G401.6 (cell line): ENCODE measurements around the gene NDUFV3.
A peak's percentile ranks its signal among the peaks of the same experiment; 100 is the strongest.
"Not testable (repeated sequence)": the region's sequence is repeated elsewhere in the genome, so short reads cannot be mapped to it uniquely, and the experiment has no call there.

Source experiments
- FAIRE-seq: peaks from 2 replicates; lab custom pipeline; 2012; peaks lifted over from hg19 to GRCh38; lab: Jason Lieb, UNC

NDUFV3 gene

DNA sequence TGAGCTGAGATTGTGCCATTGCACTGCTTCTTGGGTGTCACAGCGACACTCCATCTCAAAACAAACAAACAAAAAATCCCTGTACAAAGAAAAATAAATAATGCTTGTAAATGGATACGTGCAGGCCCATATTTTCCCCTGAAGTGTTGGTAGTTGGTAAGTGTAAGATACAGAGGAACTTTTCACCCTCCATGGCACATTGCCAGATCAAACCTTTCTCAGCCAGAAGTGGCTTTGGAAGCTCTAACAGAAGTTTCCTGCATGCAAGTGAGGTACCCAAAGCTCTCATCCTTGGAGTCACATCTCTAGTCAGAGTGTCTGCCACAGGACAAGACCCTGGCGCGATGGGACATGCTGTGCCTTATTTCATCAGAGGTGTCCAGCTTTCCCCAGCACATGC lies 7.3 kb downstream of the NDUFV3 start:
- FAIRE-seq = no peak

DNA sequence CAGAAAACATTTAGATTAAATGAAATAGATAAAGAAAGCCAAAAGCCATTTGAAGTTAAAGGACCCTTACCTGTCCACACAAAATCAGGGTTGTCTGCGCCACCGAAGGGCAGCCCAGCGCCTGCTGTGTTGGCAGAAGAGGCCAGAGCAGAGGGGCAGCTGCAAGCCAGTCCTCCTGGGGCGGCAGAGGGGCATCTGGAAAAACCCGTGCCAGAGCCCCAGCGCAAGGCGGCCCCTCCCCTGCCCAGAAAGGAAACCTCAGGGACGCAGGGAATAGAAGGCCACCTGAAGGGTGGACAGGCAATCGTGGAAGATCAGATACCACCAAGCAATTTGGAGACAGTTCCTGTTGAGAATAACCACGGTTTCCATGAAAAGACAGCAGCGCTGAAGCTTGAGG lies 10.7 kb downstream of the NDUFV3 start:
- FAIRE-seq = no peak

DNA sequence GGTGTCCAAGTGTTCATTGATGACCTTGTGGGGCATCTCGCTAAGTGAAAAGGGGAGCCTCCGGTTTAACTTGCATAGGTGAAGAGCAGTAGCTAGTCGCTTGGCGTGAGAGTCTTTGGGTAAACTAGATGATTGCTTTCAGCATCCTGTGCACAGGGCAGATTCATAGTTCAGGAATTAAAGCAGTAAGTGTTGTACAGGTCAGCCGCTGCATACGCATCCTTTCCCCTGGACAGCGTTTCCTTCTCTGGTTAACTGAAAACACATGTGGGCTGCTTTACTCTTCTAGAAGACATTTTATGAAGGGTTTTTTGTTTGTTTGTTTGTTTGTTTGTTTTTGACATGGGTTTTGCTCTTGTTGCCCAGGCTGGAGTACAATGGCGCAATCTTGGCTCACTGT lies 12.1 kb downstream of the NDUFV3 start:
- no peak for FAIRE-seq

DNA sequence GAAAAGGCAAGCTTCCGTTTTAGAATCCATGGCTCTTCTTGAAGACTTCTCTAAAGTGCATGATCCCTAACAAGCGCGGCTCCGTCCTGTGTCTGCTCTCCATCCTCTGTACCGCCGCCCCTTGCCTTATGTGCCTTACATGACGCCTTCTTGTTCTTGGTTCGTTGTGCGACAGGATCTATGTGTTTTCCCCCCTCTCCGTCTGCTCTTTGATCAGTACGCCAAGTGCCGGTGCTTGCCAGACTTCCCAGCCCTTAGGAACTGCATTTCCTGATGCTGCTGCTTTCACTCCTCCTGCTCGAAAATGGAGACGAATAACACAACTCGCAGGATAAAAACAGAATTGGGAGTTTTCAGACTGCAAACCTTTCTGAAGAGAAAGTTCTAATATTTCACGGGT lies 13.1 kb downstream of the NDUFV3 start:
- no peak for FAIRE-seq

DNA sequence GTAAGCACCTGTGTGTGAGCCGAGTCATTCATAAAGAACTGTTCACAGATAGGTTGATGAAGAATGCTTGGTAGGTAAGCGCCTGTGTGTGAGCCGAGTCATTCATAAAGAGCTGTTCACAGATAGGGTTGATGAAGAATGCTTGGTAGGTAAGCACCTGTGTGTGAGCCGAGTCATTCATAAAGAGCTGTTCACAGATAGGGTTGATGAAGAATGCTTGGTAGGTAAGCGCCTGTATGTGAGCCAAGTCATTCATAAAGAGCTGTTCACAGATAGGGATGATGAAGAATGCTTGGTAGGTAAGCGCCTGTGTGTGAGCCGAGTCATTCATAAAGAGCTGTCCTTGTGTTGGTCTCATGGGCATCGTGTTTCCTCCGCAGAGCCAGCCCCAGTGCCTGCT lies 15.4 kb downstream of the NDUFV3 start:
- FAIRE-seq = not testable (repeated sequence)

DNA sequence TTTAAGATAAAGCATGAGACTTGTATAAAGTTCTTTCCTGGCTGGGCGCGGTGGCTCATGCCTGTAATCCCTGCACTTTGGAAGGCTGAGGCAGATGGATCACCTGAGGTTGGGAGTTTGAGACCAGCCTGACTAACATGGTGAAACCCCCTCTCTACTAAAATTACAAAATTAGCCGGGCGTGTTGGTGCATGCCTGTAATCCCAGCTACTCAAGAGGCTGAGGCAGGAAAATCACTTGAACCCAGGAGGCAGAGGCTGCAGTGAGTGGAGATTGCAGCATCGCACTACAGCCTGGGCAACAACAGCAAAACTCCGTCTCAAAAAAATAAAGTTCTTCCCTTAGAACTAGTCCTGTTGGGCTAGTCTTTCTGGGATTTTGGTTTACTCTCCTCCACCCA lies 18.8 kb downstream of the NDUFV3 start:
- FAIRE-seq = not testable (repeated sequence)

DNA sequence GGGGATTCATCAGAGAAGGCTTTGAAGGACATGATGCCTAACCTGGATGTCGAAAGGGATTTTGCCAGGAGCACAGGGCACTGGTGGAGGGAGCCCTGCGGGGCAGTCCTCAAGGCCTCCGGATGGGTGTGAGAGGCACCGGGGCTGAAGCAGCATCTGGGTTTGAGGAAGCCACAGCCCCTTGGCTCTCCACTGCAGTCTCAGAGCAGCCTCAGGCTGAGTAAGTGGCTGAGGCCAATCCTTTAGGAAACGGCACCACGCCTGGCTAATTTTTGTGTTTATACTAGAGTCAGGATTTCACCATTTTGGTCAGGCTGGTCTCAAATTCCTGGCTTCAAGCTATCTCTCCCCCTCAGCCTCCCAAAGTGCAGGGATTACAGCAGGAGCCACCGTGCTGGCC lies 20.4 kb downstream of the NDUFV3 start:
- no peak for FAIRE-seq

DNA sequence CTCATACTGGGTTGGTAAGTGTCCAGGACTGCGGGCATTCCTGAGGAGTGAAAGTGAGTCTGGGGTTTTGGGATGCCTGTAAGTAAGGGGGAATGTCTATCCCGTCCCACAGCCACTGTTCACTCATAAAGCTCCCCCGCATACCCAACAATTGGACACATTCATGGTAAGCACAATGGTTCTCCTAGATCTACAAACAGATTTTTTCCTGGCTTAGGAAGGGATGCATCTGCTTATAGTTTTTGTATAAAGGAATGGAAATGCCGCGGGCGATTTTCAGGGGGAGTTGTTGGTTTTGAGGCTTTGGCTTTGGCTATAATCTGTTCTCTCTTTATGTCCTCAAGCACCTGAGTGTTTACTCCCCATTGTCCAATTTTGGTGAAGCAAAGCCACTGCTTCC lies 25.2 kb downstream of the NDUFV3 start:
- FAIRE-seq = no peak

DNA sequence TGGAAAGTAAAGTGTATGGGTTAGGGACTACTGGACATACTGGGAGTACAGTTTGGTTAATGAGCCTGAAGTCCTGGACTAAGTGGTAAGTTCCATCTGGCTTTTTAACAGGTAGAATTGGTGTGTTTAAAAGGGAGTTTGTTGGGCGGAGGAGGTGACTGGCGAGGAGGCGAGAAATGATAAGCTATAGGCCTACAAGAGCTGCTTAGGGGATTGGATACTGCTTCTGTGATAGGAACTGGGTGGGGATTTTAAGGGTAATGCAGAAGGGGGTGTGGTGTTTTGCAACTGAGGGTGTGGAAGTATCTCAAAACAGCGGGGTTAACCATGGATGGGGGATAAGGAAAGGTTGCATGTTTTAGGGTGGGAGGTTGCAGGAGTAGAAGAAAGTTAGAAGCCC lies 28.8 kb downstream of the NDUFV3 start:
- FAIRE-seq = no peak

DNA sequence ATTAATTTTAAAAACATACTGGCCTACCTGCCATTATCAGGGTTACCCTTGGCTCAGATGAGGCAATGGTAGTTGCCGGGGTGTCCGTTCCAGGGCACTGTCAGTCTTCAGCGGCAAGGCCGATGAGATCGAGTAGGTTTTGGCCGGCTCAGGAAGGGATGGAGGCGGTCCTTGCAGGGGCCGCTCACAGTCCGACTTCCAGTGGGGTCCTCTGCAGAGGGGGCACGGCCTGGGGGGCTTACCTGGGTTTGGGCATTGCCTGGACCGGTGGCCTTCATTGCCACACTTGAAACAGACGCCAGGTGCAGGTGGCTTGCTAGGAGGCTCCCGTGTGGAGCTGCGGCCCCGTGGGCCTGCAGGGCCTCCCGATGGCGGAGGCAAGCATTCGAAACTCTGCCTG lies 29.8 kb downstream of the NDUFV3 start:
- FAIRE-seq = no peak

DNA sequence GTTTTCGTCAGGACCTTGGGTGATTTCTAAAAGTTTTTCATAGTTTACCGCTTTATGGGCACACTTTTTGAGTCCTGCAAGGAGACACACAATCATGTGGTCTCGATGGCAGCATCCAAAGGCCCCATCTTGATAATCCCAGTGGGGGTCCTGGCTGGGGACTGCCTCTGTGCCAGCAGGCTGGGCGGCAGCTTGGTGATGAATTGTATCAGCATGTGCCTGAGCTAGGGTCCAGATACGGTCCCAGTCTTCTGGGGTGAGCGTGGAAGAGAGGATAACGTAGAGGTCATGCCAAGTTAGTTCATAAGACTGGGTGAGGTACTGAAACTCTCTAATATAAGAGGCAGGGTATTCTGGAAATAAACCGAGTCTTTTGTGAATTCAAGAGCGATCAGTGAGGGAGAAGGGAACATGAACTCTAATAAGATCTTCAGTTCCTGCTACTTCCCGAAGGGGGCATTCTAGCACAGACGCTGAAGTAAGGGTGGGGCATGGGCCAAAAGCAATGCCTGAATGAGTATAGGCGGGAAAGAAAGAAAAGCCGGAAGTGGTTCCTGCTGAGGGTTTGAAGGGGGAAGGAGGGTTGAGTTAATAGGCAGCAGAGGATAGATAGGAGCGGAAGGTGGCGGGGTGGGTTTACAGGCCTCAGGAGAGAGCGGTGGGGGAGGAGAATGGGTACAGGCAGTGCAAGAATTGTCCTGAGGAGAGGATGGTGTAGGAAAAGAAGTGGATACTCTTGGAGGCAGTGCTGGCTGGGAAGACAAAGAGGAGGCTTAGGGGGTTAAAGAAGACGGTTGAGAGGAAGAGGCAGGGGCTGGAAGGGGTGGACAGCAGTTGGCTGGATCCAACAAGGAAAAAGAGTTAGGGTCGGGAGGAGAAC lies 30.7 kb downstream of the NDUFV3 start:
- peak; percentile 93 for FAIRE-seq

DNA sequence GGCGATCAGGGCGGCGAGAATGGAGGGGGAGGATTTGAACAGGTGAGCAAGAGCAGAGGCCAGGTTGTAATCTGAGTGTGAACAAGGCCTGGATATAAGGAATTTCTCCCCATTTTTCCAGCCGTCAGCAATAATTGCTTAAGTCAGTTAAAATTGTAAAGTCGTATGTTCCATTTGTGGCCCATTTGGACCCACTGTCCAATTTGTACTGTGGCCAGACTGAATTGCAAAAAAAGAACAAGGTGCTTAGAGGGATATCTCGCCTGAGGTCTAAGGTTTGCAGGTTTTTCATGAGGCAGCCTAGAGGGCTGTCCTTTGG lies 31.3 kb downstream of the NDUFV3 start:
- no peak for FAIRE-seq

DNA sequence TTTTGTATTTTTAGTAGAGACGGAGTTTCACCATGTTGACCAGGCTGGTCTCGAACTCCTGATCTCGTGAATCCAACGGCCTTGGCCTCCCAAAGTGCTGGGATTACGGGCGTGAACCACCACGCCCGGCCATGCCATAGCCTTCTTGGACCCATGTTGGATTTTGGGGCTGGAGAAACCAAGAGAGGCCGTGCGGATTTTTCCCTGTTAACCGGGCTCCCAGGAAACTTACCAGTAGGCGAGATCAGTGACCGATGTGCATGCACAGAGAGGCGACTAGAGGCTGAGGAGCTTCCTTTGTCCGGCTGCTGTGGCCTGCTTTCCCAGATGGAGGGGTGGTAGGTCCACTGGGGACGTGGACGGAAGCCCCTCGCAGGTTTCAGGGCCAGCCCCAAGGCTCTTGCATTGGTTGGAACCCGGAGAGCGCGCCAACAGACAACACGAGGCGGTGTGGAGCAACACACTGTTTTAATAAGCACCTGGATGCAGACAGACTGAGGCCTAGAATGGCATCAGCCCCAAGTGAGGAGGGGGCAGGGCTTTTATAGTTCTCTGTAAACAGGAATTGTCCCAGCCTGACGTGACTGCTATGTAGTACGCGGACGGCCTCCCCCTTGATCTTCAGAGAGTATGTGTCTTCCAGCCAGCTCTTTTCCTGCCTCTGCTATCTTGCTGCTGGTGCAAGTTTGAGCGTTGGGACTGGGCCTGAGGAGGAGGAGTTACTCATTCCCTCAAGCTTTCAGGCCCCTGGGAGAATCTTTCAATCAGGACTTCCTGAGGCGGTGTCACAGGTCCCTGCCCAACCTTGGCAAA lies 32.2 kb downstream of the NDUFV3 start, which contains the start of gene ERVH48-1:
TSS of gene ERVH48-1 (minus strand) at position 517 of the 813 bp plus-strand sequence. CDS start 6,624 bp downstream, outside the sequence.
- FAIRE-seq = no peak

DNA sequence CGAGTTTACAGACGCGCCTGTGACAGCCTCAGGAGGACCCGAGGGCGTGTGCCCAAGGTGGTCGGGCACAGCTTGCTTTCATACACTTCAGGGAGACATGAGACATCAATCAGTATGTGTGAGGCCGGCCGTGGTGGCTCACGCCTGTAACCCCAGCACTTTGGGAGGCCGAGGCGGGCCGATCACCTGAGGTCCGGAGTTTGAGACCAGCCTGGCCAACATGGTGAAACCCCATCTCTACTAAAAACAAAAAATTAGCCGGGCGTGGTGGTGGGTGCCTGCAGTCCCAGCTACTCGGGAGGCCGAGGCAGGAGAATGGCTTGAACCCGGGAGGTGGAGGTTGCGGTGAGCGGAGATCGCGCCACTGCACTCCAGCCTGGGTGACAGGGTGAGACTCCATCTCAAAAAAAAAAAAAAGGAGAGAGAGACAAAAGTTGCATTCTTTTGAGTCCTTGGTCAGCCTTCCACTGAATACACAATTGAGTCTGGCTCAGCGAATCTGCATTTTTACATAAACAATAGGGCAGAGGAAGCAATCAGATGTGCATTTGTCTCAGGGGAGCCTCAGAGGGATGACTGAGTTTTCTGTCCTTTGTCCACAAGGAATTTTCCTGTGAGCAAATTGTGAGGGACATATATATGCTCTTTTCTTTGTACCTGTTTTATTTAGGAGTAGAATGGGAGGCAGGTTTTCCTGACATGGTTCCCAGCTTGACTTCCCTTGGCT lies 34.5 kb downstream of the NDUFV3 start:
- FAIRE-seq = not testable (repeated sequence)

DNA sequence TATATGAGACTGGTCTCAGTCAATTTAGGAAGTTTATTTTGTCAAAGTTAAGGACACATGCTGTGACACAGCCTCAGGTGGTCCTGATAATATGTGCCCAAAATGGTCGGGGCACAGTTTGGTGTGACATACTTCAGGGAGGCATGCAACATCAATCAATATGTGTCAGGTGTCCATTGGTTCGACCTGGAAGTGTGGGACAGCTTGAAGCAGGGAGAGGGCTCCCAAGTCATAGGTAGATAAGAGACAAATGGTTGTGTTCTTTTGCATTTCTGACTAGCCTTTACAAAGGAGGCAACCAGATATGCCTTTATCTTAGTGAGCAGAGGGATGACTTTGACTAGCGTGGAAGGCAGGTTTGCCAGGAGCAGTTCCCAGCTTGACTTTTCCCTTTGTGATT lies 36.9 kb downstream of the NDUFV3 start:
- no peak for FAIRE-seq

DNA sequence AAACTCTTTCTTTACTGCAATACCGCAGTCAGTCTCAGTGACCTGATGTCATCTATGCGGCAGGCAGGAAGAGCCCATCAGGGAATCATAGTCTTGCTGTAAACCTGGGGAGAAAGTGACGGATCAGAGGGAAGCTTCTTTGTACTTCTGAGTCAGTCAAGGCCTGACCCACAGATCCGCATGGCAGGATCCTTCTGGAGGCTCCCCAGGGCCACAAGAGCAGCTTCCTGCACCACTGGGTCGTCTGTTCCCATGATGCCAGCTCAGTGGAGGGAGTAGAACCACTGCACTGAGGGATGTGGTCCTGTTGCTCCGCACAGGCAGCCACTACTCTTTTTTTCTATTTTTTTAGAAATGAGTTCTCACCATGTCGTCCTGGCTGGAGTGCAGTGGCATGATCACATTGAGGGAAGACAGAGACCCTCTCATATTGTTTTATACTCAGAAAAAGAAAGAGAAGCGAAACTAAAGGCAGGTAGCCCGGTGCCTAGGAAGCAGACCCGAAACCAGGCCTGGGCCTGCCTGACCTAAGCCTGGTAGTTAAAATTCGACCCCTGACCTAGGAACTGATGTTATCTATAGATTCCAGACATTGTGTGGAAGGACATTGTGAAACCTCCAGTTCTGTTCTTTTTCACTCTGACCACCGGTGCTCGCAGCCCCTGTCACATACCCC lies 38.6 kb downstream of the NDUFV3 start:
- FAIRE-seq = no peak

DNA sequence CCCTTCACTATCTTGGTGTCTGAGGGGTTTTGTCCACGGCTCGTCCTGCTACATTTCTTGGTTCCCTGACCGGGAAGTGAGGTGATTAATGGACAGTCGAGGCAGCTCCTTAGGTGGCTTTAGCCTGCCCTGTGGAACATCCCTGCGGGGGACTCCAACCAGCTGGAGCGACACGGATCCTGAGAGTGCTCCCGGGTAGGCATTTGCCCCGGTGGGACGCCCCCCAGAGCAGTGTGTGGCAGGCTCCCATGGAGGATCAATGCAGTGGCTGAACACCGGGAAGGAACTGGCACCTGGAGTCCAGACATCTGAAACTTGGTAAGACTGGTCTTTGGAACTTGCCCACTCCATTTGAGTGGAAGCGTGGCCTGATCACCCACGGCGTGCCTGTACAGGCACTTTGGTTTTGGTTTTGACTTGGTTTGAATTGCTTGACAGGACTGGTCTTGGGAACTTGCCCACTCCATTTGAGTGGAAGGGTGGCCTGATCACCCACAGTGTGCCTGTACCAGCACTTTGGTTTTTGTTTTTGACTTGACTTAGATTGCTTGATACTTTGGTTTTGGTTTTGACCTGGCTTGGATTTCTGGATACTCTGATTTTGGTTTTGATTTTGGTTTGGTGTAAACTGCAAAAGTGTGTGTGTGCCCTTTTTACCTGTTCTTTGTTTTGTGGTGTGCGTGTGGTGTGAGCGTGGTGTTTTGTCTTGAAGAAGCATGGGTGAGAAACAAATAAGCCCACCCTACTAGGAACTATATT lies 39.4 kb downstream of the NDUFV3 start:
- not testable (repeated sequence) for FAIRE-seq

DNA sequence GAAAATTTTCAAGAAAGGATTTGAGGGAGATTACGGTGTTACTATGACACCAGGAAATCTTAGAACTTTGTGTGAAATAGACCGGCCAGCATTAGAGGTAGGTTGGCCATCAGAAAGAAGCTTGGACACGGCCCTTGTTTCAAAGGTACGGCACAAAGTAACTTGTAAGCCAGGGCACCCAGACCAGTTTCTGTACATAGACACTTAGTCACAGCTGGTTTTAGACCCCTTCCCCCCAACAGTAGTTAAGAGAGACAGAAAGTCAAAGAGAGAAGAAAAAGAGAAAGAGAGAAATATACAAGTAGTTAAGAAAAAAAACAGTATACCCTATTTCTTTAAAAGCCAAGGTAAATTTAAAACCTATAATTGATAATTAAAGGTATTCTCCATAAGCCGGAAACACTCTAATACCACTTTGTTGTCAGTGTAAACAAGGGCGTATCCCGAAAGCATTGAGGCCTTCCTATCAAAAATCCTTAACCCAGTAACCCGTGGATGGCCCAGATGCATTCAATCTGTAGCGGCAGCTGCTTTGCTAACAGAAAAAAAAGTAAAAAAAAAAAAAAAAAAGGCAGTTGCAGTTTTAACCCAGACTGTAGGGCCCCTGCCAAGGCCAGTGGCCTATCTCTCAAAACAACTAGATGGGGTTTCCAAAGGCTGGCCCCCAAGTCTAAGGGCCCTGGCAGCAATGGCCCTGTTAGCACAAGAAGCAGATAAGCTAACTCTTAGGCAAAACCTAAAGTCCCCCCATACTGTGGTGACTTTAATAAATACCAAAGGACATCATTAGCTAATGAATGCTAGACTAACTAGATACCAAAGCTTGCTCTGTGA lies 40.2 kb downstream of the NDUFV3 start:
- not testable (repeated sequence) for FAIRE-seq

DNA sequence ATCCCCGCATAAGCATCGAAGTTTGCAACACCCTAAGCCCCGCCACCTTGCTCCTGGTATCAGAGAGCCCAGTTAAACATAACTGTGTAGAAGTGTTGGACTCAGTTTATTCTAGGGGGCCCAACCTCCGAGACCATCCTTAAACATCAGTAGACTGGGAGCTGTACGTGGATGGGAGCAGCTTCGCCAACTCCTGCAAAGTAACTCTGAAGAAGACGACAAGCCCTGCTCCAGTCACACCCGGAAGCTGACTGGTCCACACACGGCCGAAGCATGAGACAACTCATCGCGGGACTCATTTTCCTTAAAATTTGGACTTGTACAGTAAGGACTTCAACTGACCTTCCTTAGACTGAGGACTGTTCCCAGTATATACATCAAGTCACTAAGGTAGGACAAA lies 40.9 kb downstream of the NDUFV3 start:
- not testable (repeated sequence) for FAIRE-seq

DNA sequence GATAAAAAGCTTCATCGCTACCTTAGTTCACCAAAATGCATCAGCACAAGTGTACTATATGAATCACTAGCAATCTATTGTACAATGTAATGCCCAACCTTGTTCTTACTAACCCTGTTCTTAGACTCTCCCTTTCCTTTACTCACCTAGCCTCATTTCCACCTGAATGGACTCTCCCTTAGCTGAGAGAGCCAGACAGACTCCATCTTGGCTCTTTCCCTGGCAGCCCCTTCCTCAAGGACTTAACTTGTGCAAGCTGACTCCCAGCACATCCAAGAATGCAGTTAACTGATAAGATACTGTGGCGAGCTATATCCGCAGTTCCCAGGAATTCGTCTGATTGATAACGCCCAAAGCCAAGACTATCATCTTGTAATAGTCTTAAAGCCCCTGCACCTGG lies 43.3 kb downstream of the NDUFV3 start:
- FAIRE-seq = not testable (repeated sequence)
